Muscle layer of duodenum (tissue), 2 donors: ENCODE results near the gene CGNL1.

Source experiments
- H3K27ac ChIP-seq: one replicate; pipeline ENCODE4 v1.7.0; 2013; ENCODE audit warnings: mild to moderate bottlenecking, low read length
- H3K27me3 ChIP-seq: one replicate; pipeline ENCODE4 v1.7.0; 2013; ENCODE audit warnings: low read depth, mild to moderate bottlenecking, control low read depth, low read length
- H3K36me3 ChIP-seq, 2 donors: one replicate each; pipeline ENCODE4 v1.7.0; 2013; ENCODE audit warnings: low read length in 2 of 2, control low read depth in 1 of 2, mild to moderate bottlenecking in 1 of 2; ENCODE audit not compliant: insufficient read depth in 2 of 2, control insufficient read depth in 1 of 2
- H3K4me1 ChIP-seq, 2 donors: one replicate each; pipeline ENCODE4 v1.7.0; 2013; ENCODE audit warnings: low read length in 2 of 2, mild to moderate bottlenecking in 2 of 2, control low read depth in 1 of 2, moderate library complexity in 1 of 2; ENCODE audit not compliant: insufficient read depth in 2 of 2, control insufficient read depth in 1 of 2
- H3K4me3 ChIP-seq, 2 donors: one replicate each; pipeline ENCODE4 v1.7.0; 2013; ENCODE audit warnings: low read length in 2 of 2, low read depth in 1 of 2, mild to moderate bottlenecking in 1 of 2
- H3K9me3 ChIP-seq, 2 donors: one replicate each; pipeline ENCODE4 v1.7.0; 2013; ENCODE audit warnings: low read length in 2 of 2, control low read depth in 1 of 2, mild to moderate bottlenecking in 1 of 2; ENCODE audit not compliant: control insufficient read depth in 1 of 2
- donor health status: healthy.

The CGNL1 gene

DNA sequence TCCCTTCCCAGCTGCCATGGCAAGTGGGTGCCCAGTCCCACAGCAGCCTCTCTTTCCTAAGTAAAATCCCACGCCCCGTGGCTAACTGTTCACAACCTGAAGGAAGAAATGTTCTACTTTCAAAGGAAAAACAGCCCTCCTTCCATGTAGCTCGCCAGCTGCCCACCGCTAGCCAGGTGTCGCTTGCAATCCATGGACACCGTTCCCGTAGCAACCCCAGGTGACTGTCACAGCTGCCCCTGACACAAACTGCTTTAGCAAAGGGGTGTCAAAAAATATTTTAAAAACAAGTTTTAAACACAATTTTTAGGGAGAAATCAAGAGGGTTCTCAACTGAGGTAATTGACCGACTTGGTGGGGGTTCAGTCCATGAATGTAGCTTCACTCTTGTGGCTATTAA is 21.0 kb upstream of the CGNL1 start:
- Histone ChIP-seq H3K36me3 (no peaks in the 10 kb centered on the region), H3K9me3 (no peaks in the 10 kb centered on the region), H3K4me1 (peaks cover 0 to 25% of the 10 kb centered on the region in 2 donors), H3K27me3 (no peaks in the 10 kb centered on the region), H3K4me3 (no peak overlapping the region), H3K27ac (no peak overlapping the region)

DNA sequence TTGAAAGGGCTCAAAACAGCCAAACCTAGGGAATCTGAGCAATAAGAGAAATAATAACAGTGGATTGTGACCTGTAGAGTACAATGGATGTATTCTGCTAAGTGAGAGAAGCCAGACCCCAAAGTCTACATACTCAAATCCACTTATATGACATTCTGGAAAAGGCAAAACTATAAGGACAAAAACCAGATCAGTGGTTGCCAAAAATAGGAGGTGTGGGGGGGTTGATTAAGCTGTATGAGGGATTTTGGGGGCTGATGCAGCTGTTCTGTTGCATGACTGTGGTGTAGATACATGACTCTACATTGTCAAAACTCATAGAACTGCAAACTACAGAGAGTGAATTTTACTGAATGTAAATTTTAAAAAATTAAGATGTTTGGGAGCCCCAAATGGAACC is 20.1 kb upstream of the CGNL1 start:
- Histone ChIP-seq H3K4me3 (no peak overlapping the region), H3K36me3 (no peaks in the 10 kb centered on the region), H3K4me1 (peaks cover 0 to 25% of the 10 kb centered on the region in 2 donors), H3K27me3 (no peaks in the 10 kb centered on the region), H3K27ac (no peak overlapping the region), H3K9me3 (no peaks in the 10 kb centered on the region)

DNA sequence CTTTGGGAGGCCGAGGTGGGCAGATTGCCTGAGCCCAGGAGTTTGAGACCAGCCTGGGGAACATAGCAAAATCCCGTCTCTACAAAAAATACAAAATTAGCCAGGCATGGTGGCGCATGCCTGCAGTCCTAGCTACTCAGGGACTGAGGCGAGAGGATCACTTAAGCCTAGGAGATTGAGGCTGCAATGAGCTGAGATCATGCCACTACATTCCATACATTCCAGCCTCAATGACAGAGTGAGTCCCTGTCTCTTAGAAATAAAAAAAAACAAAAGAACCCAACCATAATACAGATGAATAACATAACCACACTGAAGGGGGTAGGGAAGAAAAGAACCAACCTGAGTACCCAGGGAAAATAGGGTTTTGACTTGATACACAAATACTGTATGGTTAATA is 19.7 kb upstream of the CGNL1 start:
- Histone ChIP-seq H3K27me3 (no peaks in the 10 kb centered on the region), H3K9me3 (no peaks in the 10 kb centered on the region), H3K4me1 (peaks cover 0 to 25% of the 10 kb centered on the region in 2 donors), H3K36me3 (no peaks in the 10 kb centered on the region), H3K27ac (no peak overlapping the region), H3K4me3 (no peak overlapping the region)

DNA sequence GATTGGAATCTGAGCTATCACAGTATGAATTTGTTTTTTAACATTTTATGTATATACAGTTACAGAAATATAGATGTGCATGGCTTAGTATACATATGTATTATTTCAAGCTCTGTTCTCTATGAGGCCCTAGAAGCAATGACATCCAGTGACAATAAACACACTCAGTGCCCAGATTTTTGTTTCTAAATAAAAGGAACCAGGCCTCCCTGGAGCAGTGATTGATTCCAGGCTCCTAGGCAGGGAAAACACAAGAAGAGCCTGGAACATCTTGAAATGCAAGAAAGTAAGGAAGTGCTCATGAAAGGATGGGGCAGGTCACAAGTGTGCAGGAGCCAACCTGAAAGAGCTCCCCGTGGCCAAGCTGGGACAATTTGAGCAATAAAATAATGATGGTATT is 18.5 kb upstream of the CGNL1 start:
- H3K4me3 ChIP-seq: no peak overlapping the region

DNA sequence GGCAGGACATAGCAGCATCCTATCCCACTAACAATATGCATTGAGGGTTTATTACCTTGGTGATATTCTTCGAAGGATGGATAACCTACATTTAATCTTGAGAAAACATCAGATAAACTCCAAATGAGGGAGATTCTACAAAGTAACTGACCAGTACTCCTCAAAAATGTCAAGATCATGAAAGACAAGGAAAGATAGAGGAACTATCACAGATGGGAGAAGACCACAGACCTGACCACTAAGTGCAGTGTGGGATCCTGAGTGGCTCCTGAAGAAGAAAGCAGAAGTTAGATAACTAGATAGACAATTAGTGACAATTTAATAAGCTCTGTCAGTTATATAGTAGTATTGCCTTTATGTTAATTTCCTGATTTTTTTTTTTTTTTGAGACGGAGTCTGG is 17.7 kb upstream of the CGNL1 start:
- Histone ChIP-seq H3K9me3 (no peaks in the 10 kb centered on the region), H3K4me3 (no peak overlapping the region), H3K27me3 (no peaks in the 10 kb centered on the region), H3K36me3 (no peaks in the 10 kb centered on the region), H3K4me1 (peaks cover 0 to 25% of the 10 kb centered on the region in 2 donors), H3K27ac (no peak overlapping the region)

More for the DNA sequence above, 18.5 kb upstream of the CGNL1 start:
- Histone ChIP-seq H3K36me3 (no peaks in the 10 kb centered on the region), H3K4me1 (peaks cover 0 to 25% of the 10 kb centered on the region in 2 donors), H3K9me3 (no peaks in the 10 kb centered on the region), H3K27me3 (no peaks in the 10 kb centered on the region), H3K27ac (no peak overlapping the region)

DNA sequence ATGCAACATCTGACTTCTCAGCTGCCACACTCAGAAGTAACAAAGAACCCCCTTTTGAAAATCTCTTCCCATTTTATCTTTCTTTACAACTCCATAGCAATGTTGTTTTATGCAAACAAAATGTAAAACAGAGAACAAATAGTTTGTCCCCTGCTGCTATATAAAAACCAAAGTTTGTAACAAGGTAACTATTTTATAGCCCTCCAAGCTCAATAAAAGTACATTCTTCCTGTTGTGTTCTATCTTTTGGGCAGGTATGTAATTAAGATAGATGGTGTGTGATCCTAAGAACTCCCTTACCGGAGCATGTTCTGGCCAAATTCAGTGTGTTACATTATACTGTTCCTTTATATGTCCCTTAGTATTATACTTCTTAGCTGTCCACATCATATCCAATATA is 12.6 kb upstream of the CGNL1 start:
- no peak overlapping the region for H3K27ac ChIP-seq

DNA sequence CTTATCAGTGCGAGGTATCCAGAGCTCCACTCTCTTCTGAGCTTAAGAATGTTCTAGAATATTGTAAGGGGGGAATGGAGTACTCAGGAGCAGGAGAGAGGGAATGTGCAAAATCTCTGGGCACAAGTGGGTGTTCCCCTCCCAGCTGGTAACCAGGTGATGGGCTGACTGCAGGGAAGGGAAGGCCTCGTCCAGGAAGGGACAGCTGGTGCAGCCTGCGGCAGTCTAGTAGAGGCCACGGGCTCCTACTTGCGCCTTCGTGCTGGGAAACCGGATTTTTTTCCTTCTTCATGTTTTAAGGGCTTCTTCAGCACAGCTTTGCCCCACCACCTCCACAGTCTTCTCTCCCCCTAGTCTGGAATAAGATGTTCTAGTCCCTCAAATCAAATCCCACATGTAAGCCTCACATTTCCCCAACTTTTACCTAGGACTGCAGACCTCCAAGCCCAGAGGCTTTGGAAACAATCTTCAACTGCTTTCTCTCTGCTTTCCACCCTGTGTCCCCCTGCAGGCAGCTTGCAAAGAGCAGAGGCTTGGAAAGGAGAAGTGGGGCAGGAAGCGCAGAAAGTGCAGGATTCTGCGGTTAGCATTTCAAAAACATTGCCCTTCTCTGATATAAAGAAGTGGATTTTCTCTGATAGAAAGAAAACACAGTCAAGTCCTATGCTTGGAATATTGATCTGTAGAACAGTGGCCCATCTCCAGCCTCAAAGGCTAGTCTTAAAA is 11.9 kb upstream of the CGNL1 start:
- Histone ChIP-seq H3K27ac (no peak overlapping the region), H3K4me1 (no peaks in the 10 kb centered on the region), H3K4me3 (no peak overlapping the region), H3K27me3 (no peaks in the 10 kb centered on the region), H3K9me3 (no peaks in the 10 kb centered on the region), H3K36me3 (no peaks in the 10 kb centered on the region)

More for the DNA sequence above, 12.6 kb upstream of the CGNL1 start:
- Histone ChIP-seq H3K4me3 (no peak overlapping the region), H3K4me1 (no peaks in the 10 kb centered on the region), H3K27me3 (no peaks in the 10 kb centered on the region), H3K9me3 (no peaks in the 10 kb centered on the region), H3K36me3 (no peaks in the 10 kb centered on the region)

DNA sequence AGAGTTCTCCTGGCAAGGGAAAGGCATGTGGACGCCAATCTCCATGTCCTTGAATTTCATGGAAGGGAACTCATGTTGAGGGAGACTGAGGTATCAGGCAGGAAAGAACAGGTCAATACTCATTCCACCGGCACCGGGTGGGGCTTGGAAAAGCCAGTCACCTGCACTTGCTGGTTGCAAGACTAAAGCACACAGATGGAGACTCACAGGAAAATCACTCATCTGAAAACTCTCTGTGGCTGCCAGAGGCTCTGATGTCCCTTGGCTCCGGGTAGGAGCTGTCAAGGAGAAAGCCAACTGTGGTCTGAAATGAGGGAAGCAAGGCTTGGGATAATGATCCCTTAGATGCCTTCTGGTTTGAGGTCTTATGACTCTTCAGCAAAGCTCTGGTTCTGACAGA is 8.7 kb upstream of the CGNL1 start:
- H3K27ac ChIP-seq: no peak overlapping the region
- H3K4me3 ChIP-seq: no peak overlapping the region
- H3K27me3 ChIP-seq: no peaks in the 10 kb centered on the region
- H3K36me3 ChIP-seq: no peaks in the 10 kb centered on the region
- H3K9me3 ChIP-seq: no peaks in the 10 kb centered on the region
- no peaks in the 10 kb centered on the region for H3K4me1 ChIP-seq

DNA sequence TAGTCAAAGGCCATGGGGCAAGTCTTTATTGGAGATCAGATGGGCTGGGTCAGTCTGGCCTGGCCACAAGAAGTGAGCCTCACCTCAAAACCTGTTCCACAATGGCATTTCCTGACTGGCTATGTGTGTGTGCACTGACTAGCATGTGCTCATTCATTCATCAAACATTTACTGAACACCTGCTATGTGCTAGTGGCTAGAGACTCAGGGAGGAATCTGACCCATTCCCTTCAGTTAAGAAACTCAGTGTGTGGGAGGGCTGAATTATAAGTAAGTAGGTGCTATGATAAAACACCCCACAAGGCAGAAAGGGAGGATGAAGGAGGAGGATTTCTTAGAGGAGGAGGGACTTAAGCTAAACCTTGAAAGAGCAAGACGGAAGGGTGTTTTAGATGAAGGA is 5.4 kb upstream of the CGNL1 start:
- H3K36me3 ChIP-seq: no peaks in the 10 kb centered on the region
- no peaks in the 10 kb centered on the region for H3K9me3 ChIP-seq
- no peak overlapping the region for H3K4me3 ChIP-seq
- no peaks in the 10 kb centered on the region for H3K27me3 ChIP-seq
- H3K27ac ChIP-seq: no peak overlapping the region
- H3K4me1 ChIP-seq: no peaks in the 10 kb centered on the region

DNA sequence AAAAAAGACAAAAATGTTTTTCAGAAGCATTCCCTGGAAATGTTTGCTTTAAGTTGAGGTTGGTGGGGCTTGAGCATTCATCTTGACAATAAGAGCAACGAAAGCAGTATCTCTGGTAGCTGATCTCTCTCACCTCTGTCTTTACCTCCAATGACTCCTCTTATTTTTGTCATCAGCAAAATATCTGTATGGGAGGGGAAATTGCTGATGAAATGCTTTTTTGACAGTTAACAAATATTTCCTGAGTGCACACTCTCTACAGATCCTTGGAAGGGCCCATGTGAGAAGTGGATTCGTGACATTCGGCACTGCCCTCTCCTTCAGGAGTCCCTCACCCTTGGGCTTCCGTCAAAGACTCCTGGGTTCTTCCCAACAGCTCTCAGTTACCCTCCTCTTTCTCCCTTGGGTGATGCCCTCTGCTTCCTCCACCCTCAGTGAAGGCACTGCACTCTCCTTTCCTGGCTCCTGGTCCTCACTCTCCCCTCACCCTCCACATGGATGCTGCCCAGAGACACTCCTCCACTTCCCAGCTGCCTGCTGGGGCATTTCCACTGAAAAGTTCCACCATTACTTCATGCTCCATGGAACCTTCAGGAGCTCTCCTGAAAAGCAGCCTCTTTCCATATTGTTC is 2.9 kb upstream of the CGNL1 start:
- no peak overlapping the region for H3K27ac ChIP-seq
- H3K27me3 ChIP-seq: no peaks in the 10 kb centered on the region

DNA sequence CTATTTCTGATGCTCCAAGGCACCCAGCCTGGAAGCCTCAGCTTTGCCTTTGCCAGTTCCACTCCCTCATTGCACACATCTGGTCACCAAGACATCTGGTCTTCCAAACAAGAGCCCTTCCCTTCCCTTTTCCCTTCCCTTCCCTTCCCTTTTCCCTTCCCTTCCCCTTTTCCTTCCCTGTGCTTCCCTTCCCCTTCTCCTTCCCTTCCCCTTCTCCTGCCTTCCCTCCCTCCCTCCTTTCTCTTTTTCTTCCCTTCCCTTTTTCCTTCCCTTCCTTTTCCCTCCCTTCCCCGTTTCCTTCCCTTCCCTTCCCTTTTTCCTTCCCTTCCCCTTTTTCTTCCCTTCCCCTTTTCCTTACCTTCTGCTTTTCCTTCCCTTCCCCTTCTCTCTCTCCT is 2.4 kb upstream of the CGNL1 start:
- H3K27ac ChIP-seq: no peak overlapping the region
- no peaks in the 10 kb centered on the region for H3K4me1 ChIP-seq
- H3K36me3 ChIP-seq: no peaks in the 10 kb centered on the region
- no peak overlapping the region for H3K4me3 ChIP-seq
- H3K9me3 ChIP-seq: no peaks in the 10 kb centered on the region
- no peaks in the 10 kb centered on the region for H3K27me3 ChIP-seq

More for the DNA sequence above, 2.9 kb upstream of the CGNL1 start:
- Histone ChIP-seq H3K4me3 (no peak overlapping the region), H3K36me3 (no peaks in the 10 kb centered on the region), H3K4me1 (no peaks in the 10 kb centered on the region), H3K9me3 (no peaks in the 10 kb centered on the region)
